Activated CD4-positive, alpha-beta memory T cell treated with anti-CD3 and anti-CD28 coated beads, Interleukin-2, amount 10 ng/mL, durations not matched to agents 7 days and 5 days (primary cell): ENCODE data around the gene NCK2. TPM values are rescaled to one million over a fixed set of nuclear protein-coding genes. Genes with fewer than 3 reads are reported as not detected.

Experiments used
- CTCF ChIA-PET: fragments of 350-600 bp; sonication (Branson Sonifier 250); formaldehyde crosslinking; loops from one replicate; lab custom pipeline; 2021; ENCODE audit warnings: antibody characterized with exemption, inconsistent platforms; lab: Charles Lee
- POLR2A ChIA-PET: fragments of 350-600 bp; sonication (Branson Sonifier 250); formaldehyde crosslinking; loops from one replicate; lab custom pipeline; 2021; ENCODE audit warnings: antibody characterized with exemption; lab: Charles Lee
- DNase-seq: peaks from one replicate; pipeline ENCODE4 v3.0.0-alpha.2; 2020
- H3K27ac Mint-ChIP-seq: one replicate; pipeline ENCODE4 v1.8.0; 2021; ENCODE audit warnings: mild to moderate bottlenecking, mixed read lengths
- H3K27me3 Mint-ChIP-seq: one replicate; pipeline ENCODE4 v1.8.0; 2021; ENCODE audit warnings: mixed read lengths
- H3K36me3 Mint-ChIP-seq: one replicate; pipeline ENCODE4 v1.8.0; 2021; ENCODE audit warnings: low read depth, mixed read lengths
- H3K4me1 Mint-ChIP-seq: one replicate; pipeline ENCODE4 v1.8.0; 2021; ENCODE audit warnings: mixed read lengths
- H3K4me3 Mint-ChIP-seq: one replicate; pipeline ENCODE4 v1.8.0; 2021; ENCODE audit warnings: mild to moderate bottlenecking, mixed read lengths
- H3K9me3 Mint-ChIP-seq: one replicate; pipeline ENCODE4 v1.8.0; 2021; ENCODE audit warnings: mixed read lengths
- total RNA-seq, 2 experiments: library from RNA; stranded (reverse); gene quantifications; one replicate each; pipeline ENCODE4 v1.2.3, GENCODE V29; 2021

The NCK2 gene
- total RNA-seq, 2 experiments from 2014 or later: 70.8 to 75.9 TPM

GRCh38 chr2:105797298-105797819 lies 52.6 kb downstream of the NCK2 start:
- CTCF ChIA-PET: interaction anchor here (1.0 to 3.3 kb wide), 10 partner anchors 10 to 298 kb away, joined by 3 to 46 read pairs (median 4); no protein-coding TSS in a partner anchor
- peak overlapping the region; percentile 66 for H3K4me3 Mint-ChIP-seq
- DNase-seq: peak; percentile 72
- H3K9me3 Mint-ChIP-seq: peaks cover 4% of the 10 kb centered on the region
- H3K27ac Mint-ChIP-seq: peak overlapping the region; percentile 98
- POLR2A ChIA-PET: interaction anchor here (0.8 to 10.7 kb wide), 22 partner anchors 8 to 468 kb away, joined by 3 to 106 read pairs (median 5); partner anchors contain the start of gene TGFBRAP1
- peaks cover 93% of the 10 kb centered on the region for H3K4me1 Mint-ChIP-seq
- no peaks in the 10 kb centered on the region for H3K27me3 Mint-ChIP-seq
- H3K36me3 Mint-ChIP-seq: peaks cover 39% of the 10 kb centered on the region

GRCh38 chr2:105798595-105798994 lies 53.9 kb downstream of the NCK2 start:
- POLR2A ChIA-PET: interaction anchor here (1.1 to 10.7 kb wide), 25 partner anchors 9 to 362 kb away, joined by 3 to 106 read pairs (median 5); no protein-coding TSS in a partner anchor
- peaks cover 35% of the 10 kb centered on the region for H3K36me3 Mint-ChIP-seq
- DNase-seq: peak; percentile 50
- H3K4me3 Mint-ChIP-seq: peak overlapping the region; percentile 66
- H3K27me3 Mint-ChIP-seq: no peaks in the 10 kb centered on the region
- CTCF ChIA-PET: interaction anchor here (0.9 to 3.3 kb wide), 11 partner anchors 11 to 479 kb away, joined by 3 to 46 read pairs (median 4); no protein-coding TSS in a partner anchor
- peaks cover 93% of the 10 kb centered on the region for H3K4me1 Mint-ChIP-seq
- no peaks in the 10 kb centered on the region for H3K9me3 Mint-ChIP-seq
- peak overlapping the region; percentile 98 for H3K27ac Mint-ChIP-seq

- DNase-seq: no peak
- ChIA-PET CTCF (interaction anchor here (3.3 kb wide), 1 partner anchor 12 kb away, joined by 46 read pairs; no protein-coding TSS in a partner anchor), POLR2A (interaction anchor here (1.0 to 10.7 kb wide), 7 partner anchors 8 to 52 kb away, joined by 3 to 106 read pairs (median 5); no protein-coding TSS in a partner anchor)
- H3K27me3 Mint-ChIP-seq: no peaks in the 10 kb centered on the region
- peak overlapping the region; percentile 98 for H3K27ac Mint-ChIP-seq
- peaks cover 47% of the 10 kb centered on the region for H3K36me3 Mint-ChIP-seq
- H3K9me3 Mint-ChIP-seq: no peaks in the 10 kb centered on the region
- H3K4me3 Mint-ChIP-seq: peak overlapping the region; percentile 14
- H3K4me1 Mint-ChIP-seq: peaks cover 99% of the 10 kb centered on the region
Observed at GRCh38 chr2:105800036-105800713, 55.5 kb downstream of the NCK2 start.

- Mint-ChIP-seq H3K27ac (peak overlapping the region; percentile 98), H3K27me3 (no peaks in the 10 kb centered on the region), H3K4me1 (peaks cover 97% of the 10 kb centered on the region), H3K9me3 (no peaks in the 10 kb centered on the region), H3K36me3 (peaks cover 54% of the 10 kb centered on the region), H3K4me3 (no peak overlapping the region)
- DNase-seq: no peak
- POLR2A ChIA-PET: interaction anchor here (1.0 to 10.7 kb wide), 6 partner anchors 8 to 53 kb away, joined by 3 to 106 read pairs (median 24); no protein-coding TSS in a partner anchor
- CTCF ChIA-PET: interaction anchor here (1.7 kb wide), 1 partner anchor 11 kb away, joined by 7 read pairs; no protein-coding TSS in a partner anchor
Observed at GRCh38 chr2:105800953-105801635, 56.4 kb downstream of the NCK2 start.

GRCh38 chr2:105801961-105802360 lies 57.2 kb downstream of the NCK2 start:
- CTCF ChIA-PET: interaction anchor here (1.7 kb wide), 1 partner anchor 12 kb away, joined by 7 read pairs; no protein-coding TSS in a partner anchor
- no peaks in the 10 kb centered on the region for H3K9me3 Mint-ChIP-seq
- POLR2A ChIA-PET: interaction anchor here (1.0 to 10.7 kb wide), 2 partner anchors 13 to 25 kb away, joined by 3 to 105 read pairs; no protein-coding TSS in a partner anchor
- H3K36me3 Mint-ChIP-seq: peaks cover 52% of the 10 kb centered on the region
- peak overlapping the region; percentile 23 for H3K4me3 Mint-ChIP-seq
- DNase-seq: no peak
- peak overlapping the region; percentile 98 for H3K27ac Mint-ChIP-seq
- peaks cover 94% of the 10 kb centered on the region for H3K4me1 Mint-ChIP-seq
- H3K27me3 Mint-ChIP-seq: no peaks in the 10 kb centered on the region

GRCh38 chr2:105802587-105802986 lies 57.9 kb downstream of the NCK2 start:
- Mint-ChIP-seq H3K9me3 (no peaks in the 10 kb centered on the region), H3K36me3 (peaks cover 52% of the 10 kb centered on the region)

GRCh38 chr2:105803337-105803736 lies 58.6 kb downstream of the NCK2 start:
- no peak for DNase-seq
- H3K27ac Mint-ChIP-seq: peak overlapping the region; percentile 98
- peaks cover 58% of the 10 kb centered on the region for H3K36me3 Mint-ChIP-seq
- peaks cover 90% of the 10 kb centered on the region for H3K4me1 Mint-ChIP-seq
- ChIA-PET CTCF (interaction anchor here (2.3 kb wide), 1 partner anchor 16 kb away, joined by 9 read pairs; no protein-coding TSS in a partner anchor), POLR2A (interaction anchor here (1.0 to 10.7 kb wide), 12 partner anchors 8 to 65 kb away, joined by 3 to 105 read pairs (median 4); no protein-coding TSS in a partner anchor)
- H3K27me3 Mint-ChIP-seq: no peaks in the 10 kb centered on the region
- no peak overlapping the region for H3K4me3 Mint-ChIP-seq
- H3K9me3 Mint-ChIP-seq: no peaks in the 10 kb centered on the region

More at GRCh38 chr2:105802587-105802986, 57.9 kb downstream of the NCK2 start:
- H3K4me3 Mint-ChIP-seq: peak overlapping the region; percentile 23
- peaks cover 91% of the 10 kb centered on the region for H3K4me1 Mint-ChIP-seq
- ChIA-PET POLR2A (interaction anchor here (1.1 to 10.7 kb wide), 6 partner anchors 13 to 64 kb away, joined by 3 to 105 read pairs (median 6); no protein-coding TSS in a partner anchor), CTCF (interaction anchor here (1.7 to 2.3 kb wide), 2 partner anchors 13 to 15 kb away, joined by 7 to 9 read pairs; no protein-coding TSS in a partner anchor)
- peak overlapping the region; percentile 98 for H3K27ac Mint-ChIP-seq
- H3K27me3 Mint-ChIP-seq: no peaks in the 10 kb centered on the region
- DNase-seq: peak; percentile 60

GRCh38 chr2:105803773-105804172 lies 59.1 kb downstream of the NCK2 start:
- Mint-ChIP-seq H3K9me3 (no peaks in the 10 kb centered on the region), H3K4me1 (peaks cover 90% of the 10 kb centered on the region), H3K27ac (peak overlapping the region; percentile 98), H3K36me3 (peaks cover 63% of the 10 kb centered on the region), H3K4me3 (no peak overlapping the region), H3K27me3 (no peaks in the 10 kb centered on the region)
- ChIA-PET CTCF (interaction anchor here (2.3 kb wide), 1 partner anchor 16 kb away, joined by 9 read pairs; no protein-coding TSS in a partner anchor), POLR2A (interaction anchor here (0.6 to 10.7 kb wide), 14 partner anchors 8 to 124 kb away, joined by 3 to 105 read pairs (median 4); no protein-coding TSS in a partner anchor)
- no peak for DNase-seq

- Mint-ChIP-seq H3K9me3 (no peaks in the 10 kb centered on the region), H3K27me3 (no peaks in the 10 kb centered on the region), H3K4me3 (no peak overlapping the region)
Observed at GRCh38 chr2:105804266-105804665, 59.6 kb downstream of the NCK2 start.

GRCh38 chr2:105806996-105807395 lies 62.3 kb downstream of the NCK2 start:
- Mint-ChIP-seq H3K36me3 (peaks cover 55% of the 10 kb centered on the region), H3K27ac (no peak overlapping the region), H3K4me1 (peaks cover 82% of the 10 kb centered on the region), H3K27me3 (no peaks in the 10 kb centered on the region), H3K9me3 (no peaks in the 10 kb centered on the region), H3K4me3 (no peak overlapping the region)
- ChIA-PET CTCF (no interaction called here), POLR2A (no interaction called here)
- DNase-seq: no peak

More at GRCh38 chr2:105804266-105804665, 59.6 kb downstream of the NCK2 start:
- ChIA-PET CTCF (interaction anchor here (2.3 kb wide), 1 partner anchor 17 kb away, joined by 9 read pairs; no protein-coding TSS in a partner anchor), POLR2A (interaction anchor here (0.6 to 10.7 kb wide), 11 partner anchors 7 to 123 kb away, joined by 3 to 105 read pairs (median 5); no protein-coding TSS in a partner anchor)
- H3K4me1 Mint-ChIP-seq: peaks cover 90% of the 10 kb centered on the region
- DNase-seq: no peak
- peaks cover 66% of the 10 kb centered on the region for H3K36me3 Mint-ChIP-seq
- peak overlapping the region; percentile 98 for H3K27ac Mint-ChIP-seq

- H3K9me3 Mint-ChIP-seq: no peaks in the 10 kb centered on the region
- H3K36me3 Mint-ChIP-seq: peaks cover 43% of the 10 kb centered on the region
- no peak for DNase-seq
- ChIA-PET CTCF (interaction anchor here (1.0 kb wide), 1 partner anchor 11 kb away, joined by 3 read pairs; no protein-coding TSS in a partner anchor), POLR2A (interaction anchor here (1.0 kb wide), 1 partner anchor 8 kb away, joined by 3 read pairs; no protein-coding TSS in a partner anchor)
- peak overlapping the region; percentile 50 for H3K27ac Mint-ChIP-seq
- peaks cover 72% of the 10 kb centered on the region for H3K4me1 Mint-ChIP-seq
- no peak overlapping the region for H3K4me3 Mint-ChIP-seq
- no peaks in the 10 kb centered on the region for H3K27me3 Mint-ChIP-seq
Observed at GRCh38 chr2:105808423-105809096, 63.8 kb downstream of the NCK2 start.
